Cardiac muscle cell (in vitro differentiated cells and primary cell): ENCODE data around the gene C19orf18. TPM values are rescaled to one million over a fixed set of nuclear protein-coding genes. Genes with fewer than 3 reads are reported as not detected.
A peak's percentile ranks its signal among the peaks of the same experiment; 100 is the strongest.

Experiments used
- DNase-seq, 2 donors: peaks; one replicate each; pipeline versions ENCODE4 v3.0.0 to v3.0.0-alpha.2; 2010 to 2017; ENCODE audit warnings: low read depth in 1 of 2, low spot score in 1 of 2
- H3K27ac ChIP-seq: fragments of 200-600 bp; sonication (generic); 2 replicates; pipeline ENCODE4 v1.5.1; 2016
- H3K27me3 ChIP-seq: fragments of 200-600 bp; sonication (generic); 2 replicates; pipeline ENCODE4 v1.6.0; 2016; ENCODE audit warnings: control low read depth
- H3K36me3 ChIP-seq: fragments of 200-600 bp; sonication (generic); 2 replicates; pipeline ENCODE4 v1.5.1; 2016; ENCODE audit warnings: control low read depth
- H3K4me1 ChIP-seq: fragments of 200-600 bp; sonication (generic); 2 replicates; pipeline ENCODE4 v1.8.1; 2017; ENCODE audit warnings: low read depth, mild to moderate bottlenecking, mixed run types
- H3K4me3 ChIP-seq: fragments of 200-600 bp; sonication (generic); 2 replicates; pipeline ENCODE4 v1.5.1; 2016; ENCODE audit warnings: mild to moderate bottlenecking
- H3K9me3 ChIP-seq: fragments of 200-600 bp; sonication (generic); 2 replicates; pipeline ENCODE4 v1.5.1; 2017; ENCODE audit warnings: low read depth, mild to moderate bottlenecking, control low read depth
- polyA plus RNA-seq: library from polyadenylated mRNA; unstranded; fragments of >200 nt; fragmentation: Nextera tagmentation; extraction: Ambion mirVana; gene quantifications from 2 replicates; pipeline ENCODE4 v1.2.1, GENCODE V29; 2016
- total RNA-seq: library from RNA; depleted of rRNA; stranded (reverse); fragments of >200 nt; gene quantifications from 2 replicates; pipeline ENCODE4 v1.2.3, GENCODE V29; 2016
- TF ChIP-seq, protein P1 (sequence below): IDR thresholded peaks from 2 replicates; pipeline ENCODE4 v1.5.1; 2012; ENCODE audit warnings: low read depth, mild to moderate bottlenecking, low read length

C19orf18 gene
- total and polyA plus RNA-seq, 2 experiments from 2014 or later: 1.3 to 2.4 TPM

DNA sequence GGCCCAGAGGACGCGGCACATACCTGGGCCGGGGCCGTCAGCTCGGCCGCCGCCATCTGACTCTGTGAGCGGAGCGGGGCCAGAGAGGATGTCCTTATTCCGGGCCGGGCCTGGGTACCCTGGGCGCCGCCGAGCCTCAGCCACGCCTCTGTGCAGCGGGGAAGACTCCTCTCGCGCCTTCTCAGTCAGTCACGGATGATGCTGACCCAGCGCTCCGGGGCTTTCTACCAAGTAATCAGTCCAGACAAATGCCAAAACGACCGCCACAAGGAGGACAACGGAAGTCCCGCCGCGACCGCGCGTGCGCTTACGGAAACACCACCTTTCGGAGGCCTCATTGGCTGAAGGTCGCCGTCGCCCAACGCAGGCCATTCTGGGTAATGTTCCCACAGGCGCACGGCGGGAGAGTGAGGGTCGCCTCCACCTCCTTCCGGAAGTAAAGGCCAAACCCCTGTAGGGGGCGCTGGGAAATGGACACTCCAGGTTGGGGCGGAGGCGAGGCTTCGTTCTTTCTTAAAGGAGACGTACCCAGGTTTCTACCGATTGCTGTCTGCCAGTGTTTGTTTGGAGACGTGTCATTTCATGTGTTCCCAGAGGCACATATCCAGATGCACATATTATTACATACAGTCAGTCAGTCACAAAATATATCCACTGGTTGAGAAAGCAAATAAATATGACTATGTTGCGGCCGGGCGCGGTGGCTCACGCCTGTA, 26.8 kb downstream of the C19orf18 start, which contains the start of gene ZNF256:
TSS of gene ZNF256 (minus strand) at position 288 of the 716 bp plus-strand sequence. CDS start at position 56, 232 bp downstream.
- peak; percentile 97 to 98 for DNase-seq
- peak within 1 kb of the TSS; percentile 90 for H3K4me3 ChIP-seq
- no peaks in the 10 kb centered on the region for H3K27me3 ChIP-seq
- TF ChIP-seq, protein P1, sequence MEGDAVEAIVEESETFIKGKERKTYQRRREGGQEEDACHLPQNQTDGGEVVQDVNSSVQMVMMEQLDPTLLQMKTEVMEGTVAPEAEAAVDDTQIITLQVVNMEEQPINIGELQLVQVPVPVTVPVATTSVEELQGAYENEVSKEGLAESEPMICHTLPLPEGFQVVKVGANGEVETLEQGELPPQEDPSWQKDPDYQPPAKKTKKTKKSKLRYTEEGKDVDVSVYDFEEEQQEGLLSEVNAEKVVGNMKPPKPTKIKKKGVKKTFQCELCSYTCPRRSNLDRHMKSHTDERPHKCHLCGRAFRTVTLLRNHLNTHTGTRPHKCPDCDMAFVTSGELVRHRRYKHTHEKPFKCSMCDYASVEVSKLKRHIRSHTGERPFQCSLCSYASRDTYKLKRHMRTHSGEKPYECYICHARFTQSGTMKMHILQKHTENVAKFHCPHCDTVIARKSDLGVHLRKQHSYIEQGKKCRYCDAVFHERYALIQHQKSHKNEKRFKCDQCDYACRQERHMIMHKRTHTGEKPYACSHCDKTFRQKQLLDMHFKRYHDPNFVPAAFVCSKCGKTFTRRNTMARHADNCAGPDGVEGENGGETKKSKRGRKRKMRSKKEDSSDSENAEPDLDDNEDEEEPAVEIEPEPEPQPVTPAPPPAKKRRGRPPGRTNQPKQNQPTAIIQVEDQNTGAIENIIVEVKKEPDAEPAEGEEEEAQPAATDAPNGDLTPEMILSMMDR: peak; percentile 64
- no peaks in the 10 kb centered on the region for H3K9me3 ChIP-seq
- peaks cover 9% of the 10 kb centered on the region for H3K4me1 ChIP-seq
- H3K36me3 ChIP-seq: no peaks in the 10 kb centered on the region
- H3K27ac ChIP-seq: peak within 1 kb of the TSS; percentile 90

DNA sequence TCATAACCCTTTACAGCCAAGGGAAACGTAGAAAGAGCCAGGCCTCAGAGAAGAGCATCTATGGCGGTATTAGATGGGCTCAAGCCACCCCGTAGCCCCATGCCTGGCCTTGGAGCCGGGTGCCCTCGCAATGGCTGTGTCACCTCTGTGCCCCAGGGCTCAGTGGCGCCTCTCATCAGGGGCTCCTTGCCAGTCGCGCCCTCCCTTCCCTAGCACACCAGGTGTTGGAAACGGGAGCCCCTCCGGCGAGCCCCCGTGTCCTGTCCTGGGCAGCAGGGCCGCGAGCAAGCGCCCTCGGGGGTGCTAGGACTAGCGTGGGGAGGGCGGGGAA, 27.3 kb downstream of the C19orf18 start:
- TF ChIP-seq, protein P1: no peak
- H3K36me3 ChIP-seq: peaks cover 3% of the 10 kb centered on the region
- peak overlapping the region; percentile 90 for H3K4me3 ChIP-seq
- DNase-seq: peak in 1 of 2 donors; percentile 1
- H3K9me3 ChIP-seq: no peaks in the 10 kb centered on the region
- peak overlapping the region; percentile 90 for H3K27ac ChIP-seq
- no peaks in the 10 kb centered on the region for H3K27me3 ChIP-seq
- H3K4me1 ChIP-seq: peaks cover 9% of the 10 kb centered on the region

DNA sequence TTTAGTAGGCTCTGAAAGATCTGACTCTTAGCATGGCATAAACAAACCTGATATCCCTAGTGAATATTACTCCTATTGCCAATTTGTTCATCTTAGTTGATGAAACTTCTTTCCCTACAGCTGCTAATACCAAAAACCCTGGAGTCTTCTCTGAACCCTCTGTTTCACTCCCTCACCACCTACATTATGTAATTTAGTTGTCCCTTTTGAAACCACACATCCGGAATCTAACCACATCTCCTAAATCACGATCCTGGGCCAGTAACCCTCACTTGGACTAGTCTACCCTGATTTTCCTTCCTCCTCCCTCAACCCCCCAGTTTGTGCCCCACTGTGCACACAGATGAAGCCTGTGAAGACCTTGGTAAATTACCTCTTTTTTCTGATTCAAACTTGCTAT, 28.0 kb downstream of the C19orf18 start:
- no peak for DNase-seq
- H3K36me3 ChIP-seq: peaks cover 9% of the 10 kb centered on the region
- H3K4me1 ChIP-seq: peaks cover 9% of the 10 kb centered on the region
- TF ChIP-seq, protein P1: no peak
- H3K4me3 ChIP-seq: peak overlapping the region; percentile 90
- no peaks in the 10 kb centered on the region for H3K9me3 ChIP-seq
- H3K27me3 ChIP-seq: no peaks in the 10 kb centered on the region
- no peak overlapping the region for H3K27ac ChIP-seq

DNA sequence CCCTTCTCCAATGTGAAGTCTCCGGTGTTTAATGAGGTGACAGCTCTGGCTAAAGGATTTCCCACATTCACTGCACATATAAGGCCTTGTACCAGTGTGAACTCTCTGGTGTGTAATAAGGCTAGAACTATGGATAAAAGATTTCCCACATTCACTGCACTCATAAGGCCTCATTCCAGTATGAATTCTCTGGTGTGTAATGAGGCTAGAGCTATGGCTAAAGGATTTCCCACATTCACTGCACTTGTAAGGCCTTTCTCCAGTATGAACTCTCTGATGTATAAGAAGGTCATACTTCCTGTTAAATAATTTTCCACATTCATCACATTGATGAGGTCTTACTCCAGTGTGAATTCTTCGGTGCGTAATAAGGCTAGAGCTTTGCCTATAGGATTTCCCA, 32.7 kb downstream of the C19orf18 start:
- no peak for DNase-seq
- H3K9me3 ChIP-seq: no peaks in the 10 kb centered on the region
- TF ChIP-seq, protein P1: no peak

DNA sequence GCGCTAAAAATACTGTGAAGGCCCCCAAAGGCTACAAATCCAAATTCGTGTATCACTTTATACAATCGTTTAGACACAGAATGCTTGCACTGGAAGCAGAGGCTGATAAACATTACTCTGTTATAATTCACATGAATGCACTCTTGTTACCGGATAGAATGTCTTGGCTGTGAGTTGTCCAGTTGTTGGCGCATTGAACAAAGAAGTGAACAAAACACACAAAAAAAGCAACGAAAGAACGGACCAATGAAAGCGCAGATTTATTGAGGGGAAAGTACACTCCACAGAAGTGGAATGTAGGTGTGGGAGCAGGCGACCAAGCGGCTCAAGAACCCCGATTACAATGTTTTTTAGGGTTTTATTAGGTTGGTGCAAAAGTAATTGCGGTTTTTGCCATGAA, 38.6 kb downstream of the C19orf18 start:
- no peaks in the 10 kb centered on the region for H3K9me3 ChIP-seq

More for the DNA sequence above, 32.7 kb downstream of the C19orf18 start:
- H3K27me3 ChIP-seq: no peaks in the 10 kb centered on the region
- peaks cover 19% of the 10 kb centered on the region for H3K36me3 ChIP-seq
- no peak overlapping the region for H3K27ac ChIP-seq
- no peak overlapping the region for H3K4me3 ChIP-seq
- H3K4me1 ChIP-seq: peaks cover 7% of the 10 kb centered on the region

More for the DNA sequence above, 38.6 kb downstream of the C19orf18 start:
- Histone ChIP-seq H3K4me1 (no peaks in the 10 kb centered on the region), H3K27ac (no peak overlapping the region), H3K36me3 (peaks cover 4% of the 10 kb centered on the region), H3K27me3 (no peaks in the 10 kb centered on the region), H3K4me3 (no peak overlapping the region)
- TF ChIP-seq, protein P1: no peak
- DNase-seq: no peak
